Fibroblast of lung (primary cell): ENCODE data around the gene LTBP1.

Experiments used
- EZH2 ChIP-seq: IDR thresholded peaks from 2 replicates; pipeline ENCODE4 v1.5.1; 2012; ENCODE audit warnings: low read length, control low read depth, mild to moderate bottlenecking; ENCODE audit errors: missing control alignments
- TF ChIP-seq, protein P1 (sequence below), 2 donors: IDR thresholded peaks in 1 of 2; conservative IDR thresholded peaks in 1 of 2; 1 replicate in 1 of 2; 2 replicates in 1 of 2; pipeline ENCODE4 v1.5.1; 2011 to 2012; ENCODE audit warnings: low read length in 2 of 2, control low read depth in 1 of 2, inconsistent platforms in 1 of 2, low read depth in 1 of 2, mild to moderate bottlenecking in 1 of 2

GRCh38 chr2:32993005-32993539 lies 46.3 kb downstream of the LTBP1 start:
- TF ChIP-seq, protein P1, sequence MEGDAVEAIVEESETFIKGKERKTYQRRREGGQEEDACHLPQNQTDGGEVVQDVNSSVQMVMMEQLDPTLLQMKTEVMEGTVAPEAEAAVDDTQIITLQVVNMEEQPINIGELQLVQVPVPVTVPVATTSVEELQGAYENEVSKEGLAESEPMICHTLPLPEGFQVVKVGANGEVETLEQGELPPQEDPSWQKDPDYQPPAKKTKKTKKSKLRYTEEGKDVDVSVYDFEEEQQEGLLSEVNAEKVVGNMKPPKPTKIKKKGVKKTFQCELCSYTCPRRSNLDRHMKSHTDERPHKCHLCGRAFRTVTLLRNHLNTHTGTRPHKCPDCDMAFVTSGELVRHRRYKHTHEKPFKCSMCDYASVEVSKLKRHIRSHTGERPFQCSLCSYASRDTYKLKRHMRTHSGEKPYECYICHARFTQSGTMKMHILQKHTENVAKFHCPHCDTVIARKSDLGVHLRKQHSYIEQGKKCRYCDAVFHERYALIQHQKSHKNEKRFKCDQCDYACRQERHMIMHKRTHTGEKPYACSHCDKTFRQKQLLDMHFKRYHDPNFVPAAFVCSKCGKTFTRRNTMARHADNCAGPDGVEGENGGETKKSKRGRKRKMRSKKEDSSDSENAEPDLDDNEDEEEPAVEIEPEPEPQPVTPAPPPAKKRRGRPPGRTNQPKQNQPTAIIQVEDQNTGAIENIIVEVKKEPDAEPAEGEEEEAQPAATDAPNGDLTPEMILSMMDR (conservative IDR thresholded peaks at IDR 0.05 in 1 of 2, IDR thresholded peaks at IDR 0.05 in 1 of 2; ENCODE audit: low read depth in 1 of 2, low read length in 2 of 2), result no peak
- no peak for TF ChIP-seq EZH2
